ENCODE measurements around the gene ITGA3. TPM values are rescaled to one million over a fixed set of nuclear protein-coding genes. Genes with fewer than 3 reads are reported as not detected.
A peak's percentile ranks its signal among the peaks of the same experiment; 100 is the strongest.

Gene ITGA3
- total RNA-seq, 1 donor: 266 TPM

GRCh38 chr17:50080827-50081226, 24.9 kb downstream of the ITGA3 start:
- DNase-seq (ENCODE audit: low read depth): no peak
- H3K4me3 ChIP-seq (ENCODE audit: low read depth, low read length): no peak overlapping the region
- no peak for TF ChIP-seq CTCF (IDR thresholded peaks at IDR 0.05; ENCODE audit: insufficient read depth, low read depth, low read length)

- no peak for TF ChIP-seq CTCF (IDR thresholded peaks at IDR 0.05; ENCODE audit: insufficient read depth, low read depth, low read length)
- DNase-seq (ENCODE audit: low read depth): peak; percentile 19
- H3K4me3 ChIP-seq (ENCODE audit: low read depth, low read length): no peak overlapping the region
Observed at GRCh38 chr17:50081757-50082156, 25.8 kb downstream of the ITGA3 start.

- H3K4me3 ChIP-seq (ENCODE audit: low read depth, low read length): no peak overlapping the region
- peak; percentile 72 for DNase-seq (ENCODE audit: low read depth)
- peak; percentile 97 for TF ChIP-seq CTCF (IDR thresholded peaks at IDR 0.05; ENCODE audit: insufficient read depth, low read depth, low read length)
Observed at GRCh38 chr17:50087246-50087911, 31.5 kb downstream of the ITGA3 start.

- no peak for DNase-seq (ENCODE audit: low read depth)
- no peak overlapping the region for H3K4me3 ChIP-seq (ENCODE audit: low read depth, low read length)
- no peak for TF ChIP-seq CTCF (IDR thresholded peaks at IDR 0.05; ENCODE audit: insufficient read depth, low read depth, low read length)
Observed at GRCh38 chr17:50087912-50088405, 32.0 kb downstream of the ITGA3 start.

GRCh38 chr17:50088952-50089825, 33.3 kb downstream of the ITGA3 start:
- TF ChIP-seq CTCF (IDR thresholded peaks at IDR 0.05; ENCODE audit: insufficient read depth, low read depth, low read length): no peak
- no peak for DNase-seq (ENCODE audit: low read depth)
- no peak overlapping the region for H3K4me3 ChIP-seq (ENCODE audit: low read depth, low read length)

- H3K4me3 ChIP-seq (ENCODE audit: low read depth, low read length): no peak overlapping the region
- DNase-seq (ENCODE audit: low read depth): no peak
- TF ChIP-seq CTCF (IDR thresholded peaks at IDR 0.05; ENCODE audit: insufficient read depth, low read depth, low read length): no peak
Observed at GRCh38 chr17:50090071-50090470, 34.2 kb downstream of the ITGA3 start.
